H1 (cell line): Measurements from ENCODE around the gene SELPLG. TPM values are rescaled to one million over a fixed set of nuclear protein-coding genes. Genes with fewer than 3 reads are reported as not detected.

Experiments used
- CTCF ChIA-PET: fragments of 300-600 bp; sonication (Branson Sonifier 250); formaldehyde crosslinking; loops from one replicate; lab custom pipeline; 2021; ENCODE audit not compliant: partially characterized antibody; lab: Charles Lee
- POLR2A ChIA-PET: fragments of 300-600 bp; sonication (Branson Sonifier 250); formaldehyde crosslinking; loops from one replicate; lab custom pipeline; 2021; ENCODE audit warnings: inconsistent platforms; ENCODE audit not compliant: partially characterized antibody; lab: Charles Lee
- DNase-seq, 2 experiments: peaks; one replicate each; pipeline versions ENCODE4 v3.0.0 to v3.0.0-alpha.2; 2010 to 2022; ENCODE audit warnings: low spot score in 2 of 2, low read depth in 1 of 2, mixed read lengths in 1 of 2
- FAIRE-seq: peaks from 2 replicates; lab custom pipeline; 2011; peaks lifted over from hg19 to GRCh38; lab: Jason Lieb, UNC
- H2AFZ ChIP-seq: 2 replicates; pipeline ENCODE4 v1.8.1; 2012; ENCODE audit warnings: low read length, inconsistent platforms
- H2AK5ac ChIP-seq: 2 replicates; pipeline ENCODE4 v1.6.1; 2013; ENCODE audit warnings: low read depth, low read length
- H2BK120ac ChIP-seq: replicated peaks from 2 replicates; pipeline ENCODE3; 2013; ENCODE audit warnings: low read depth, low read length, inconsistent platforms
- H2BK12ac ChIP-seq: 2 replicates; pipeline ENCODE4 v1.6.1; 2013; ENCODE audit warnings: low read depth, low read length
- H2BK15ac ChIP-seq: 2 replicates; pipeline ENCODE4 v1.6.1; 2013; ENCODE audit warnings: low read length
- H2BK20ac ChIP-seq: 2 replicates; pipeline ENCODE4 v1.6.1; 2013; ENCODE audit warnings: low read length
- H2BK5ac ChIP-seq: 2 replicates; pipeline ENCODE4 v1.6.1; 2013; ENCODE audit warnings: low read depth, low read length
- H3K14ac ChIP-seq: 2 replicates; pipeline ENCODE4 v1.6.1; 2013; ENCODE audit warnings: inconsistent platforms; ENCODE audit not compliant: insufficient read length
- H3K18ac ChIP-seq: 2 replicates; pipeline ENCODE4 v1.6.1; 2013; ENCODE audit warnings: low read length; ENCODE audit errors: extremely low read depth
- H3K23ac ChIP-seq: 2 replicates; pipeline ENCODE4 v1.6.1; 2013; ENCODE audit warnings: inconsistent platforms; ENCODE audit not compliant: insufficient read length
- H3K23me2 ChIP-seq: 2 replicates; pipeline ENCODE4 v1.6.1; 2013; ENCODE audit warnings: low read depth, low read length
- H3K27ac ChIP-seq: 2 replicates; pipeline ENCODE4 v1.6.1; 2011; ENCODE audit warnings: low read depth, low read length, inconsistent platforms
- H3K27me3 ChIP-seq, 4 experiments: replicated peaks in 1 of 4; 1 replicate in 1 of 4; 2 replicates in 3 of 4; pipeline versions ENCODE4 v1.6.1 to v1.8.1; 2011 to 2013; ENCODE audit warnings: low read length in 3 of 4, mild to moderate bottlenecking in 3 of 4, inconsistent platforms in 2 of 4, mixed read lengths in 2 of 4, moderate library complexity in 1 of 4; ENCODE audit not compliant: control insufficient read depth in 3 of 4, insufficient read depth in 3 of 4; ENCODE audit errors: extremely low read depth in 1 of 4
- H3K36me3 ChIP-seq, 4 experiments: 2 replicates each; pipeline versions ENCODE4 v1.6.1 to v1.8.1; 2011 to 2013; ENCODE audit warnings: mild to moderate bottlenecking in 4 of 4, low read length in 3 of 4, moderate library complexity in 2 of 4, control low read depth in 1 of 4, inconsistent platforms in 1 of 4; ENCODE audit not compliant: insufficient read depth in 4 of 4, control insufficient read depth in 2 of 4
- H3K4ac ChIP-seq: replicated peaks from 2 replicates; pipeline ENCODE3; 2013; ENCODE audit warnings: low read length, low read depth, mixed read lengths, inconsistent platforms; ENCODE audit not compliant: insufficient read length
- H3K4me1 ChIP-seq, 4 experiments: replicated peaks in 1 of 4; 1 replicate in 1 of 4; 2 replicates in 3 of 4; pipeline versions ENCODE4 v1.6.1 to v1.8.1; 2011 to 2013; ENCODE audit warnings: low read length in 3 of 4, inconsistent platforms in 2 of 4, mixed read lengths in 1 of 4; ENCODE audit not compliant: insufficient read depth in 4 of 4, control insufficient read depth in 3 of 4
- H3K4me2 ChIP-seq, 2 experiments: 2 replicates each; pipeline versions ENCODE4 v1.6.1 to v1.8.1; 2011 to 2013; ENCODE audit warnings: low read depth in 2 of 2, low read length in 2 of 2, control low read depth in 1 of 2, inconsistent platforms in 1 of 2, mild to moderate bottlenecking in 1 of 2; ENCODE audit not compliant: insufficient read depth in 1 of 2
- H3K4me3 ChIP-seq, 4 experiments: fragments of 200-600, 300-600 bp in 1 of 4; sonication (generic), shearing (Covaris generic), sonication (Bioruptor Twin) in 1 of 4; 2 replicates each; pipeline versions ENCODE4 v1.5.1 to v1.8.1; 2011 to 2016; ENCODE audit warnings: low read length in 4 of 4, low read depth in 3 of 4, control low read depth in 2 of 4, inconsistent platforms in 2 of 4, mild to moderate bottlenecking in 2 of 4, mixed read lengths in 1 of 4, moderate library complexity in 1 of 4; ENCODE audit not compliant: insufficient read depth in 2 of 4; ENCODE audit errors: extremely low read depth in 1 of 4
- H3K56ac ChIP-seq: replicated peaks from 2 replicates; pipeline ENCODE3; 2013; ENCODE audit warnings: low read depth, mild to moderate bottlenecking, mixed read lengths, low read length, inconsistent platforms; ENCODE audit not compliant: insufficient read length
- H3K79me1 ChIP-seq: 2 replicates; pipeline ENCODE4 v1.6.1; 2013; ENCODE audit warnings: low read depth, low read length, control low read depth
- H3K79me2 ChIP-seq, 2 experiments: 2 replicates each; pipeline versions ENCODE4 v1.6.1 to v1.8.1; 2012 to 2013; ENCODE audit warnings: low read length in 2 of 2, mild to moderate bottlenecking in 2 of 2, inconsistent platforms in 1 of 2; ENCODE audit not compliant: insufficient read depth in 2 of 2, control insufficient read depth in 1 of 2
- H3K9ac ChIP-seq, 4 experiments: replicated peaks in 1 of 4; 1 replicate in 1 of 4; 2 replicates in 3 of 4; pipeline versions ENCODE4 v1.6.1 to v1.8.1; 2011 to 2013; ENCODE audit warnings: low read depth in 3 of 4, low read length in 3 of 4, control low read depth in 2 of 4, mild to moderate bottlenecking in 2 of 4, moderate library complexity in 2 of 4, inconsistent platforms in 1 of 4; ENCODE audit errors: extremely low read depth in 1 of 4
- H3K9me3 ChIP-seq, 2 experiments: 2 replicates each; pipeline versions ENCODE4 v1.6.1 to v1.8.1; 2012 to 2013; ENCODE audit warnings: mild to moderate bottlenecking in 2 of 2, moderate library complexity in 2 of 2, control low read depth in 1 of 2, inconsistent platforms in 1 of 2, low read depth in 1 of 2, low read length in 1 of 2, mixed read lengths in 1 of 2; ENCODE audit not compliant: insufficient read depth in 2 of 2
- H4K20me1 ChIP-seq, 2 experiments: replicated peaks in 1 of 2; 2 replicates each; pipeline versions ENCODE3 to v1.8.1; 2011 to 2013; ENCODE audit warnings: inconsistent platforms in 2 of 2, low read length in 2 of 2, mild to moderate bottlenecking in 1 of 2; ENCODE audit not compliant: insufficient read depth in 2 of 2, control insufficient read depth in 1 of 2
- H4K5ac ChIP-seq: 2 replicates; pipeline ENCODE4 v1.6.1; 2013; ENCODE audit warnings: low read length, low read depth, mixed read lengths, inconsistent platforms; ENCODE audit not compliant: insufficient read length
- H4K8ac ChIP-seq: 2 replicates; pipeline ENCODE4 v1.8.0; 2013; ENCODE audit warnings: mild to moderate bottlenecking, moderate library complexity, low read length, inconsistent platforms; ENCODE audit not compliant: insufficient read depth; ENCODE audit errors: extremely low read depth
- H4K91ac ChIP-seq: replicated peaks from 2 replicates; pipeline ENCODE3; 2013; ENCODE audit warnings: low read length, mixed read lengths, inconsistent platforms; ENCODE audit not compliant: insufficient read length
- CBX5 ChIP-seq: fragments of 300-800, 300-1000 bp; sonication (generic); IDR thresholded peaks from 2 replicates; pipeline ENCODE4 v1.7.1; 2016; ENCODE audit warnings: antibody characterized with exemption, low read length, low read depth
- CHD2 ChIP-seq: IDR thresholded peaks from 2 replicates; pipeline ENCODE4 v1.6.1; 2012; ENCODE audit warnings: low read length, improper control_type of control experiment
- EZH2 ChIP-seq: fragments of 200-600 bp; sonication (generic); IDR thresholded peaks from 2 replicates; pipeline ENCODE4 v1.7.1; 2012; ENCODE audit warnings: low read depth, mild to moderate bottlenecking, moderate library complexity, low read length, inconsistent platforms; ENCODE audit not compliant: severe bottlenecking
- PHF8 ChIP-seq: fragments of 200-600 bp; sonication (generic); conservative IDR thresholded peaks from 2 replicates; pipeline ENCODE4 v1.7.1; 2012; ENCODE audit warnings: low read depth, mild to moderate bottlenecking, inconsistent platforms, low read length, moderate library complexity
- POLR2A ChIP-seq, 2 experiments: IDR thresholded peaks; 1 replicate in 1 of 2; 2 replicates in 1 of 2; pipeline ENCODE4 v1.6.1; 2011; ENCODE audit warnings: low read depth in 2 of 2, low read length in 2 of 2, mild to moderate bottlenecking in 2 of 2; ENCODE audit errors: control extremely low read depth in 1 of 2
- TBP ChIP-seq: IDR thresholded peaks from 2 replicates; pipeline ENCODE4 v1.6.1; 2011; ENCODE audit warnings: low read depth, low read length, improper control_type of control experiment
- WGBS, 2 experiments: shearing (Covaris generic) in 1 of 2; methylation state at CpG; one replicate each; pipeline versions ENCODE4 v1.1.6 to v1.1.7; 2013 to 2015; ENCODE audit warnings: low lambda C conversion rate in 2 of 2, mixed read lengths in 2 of 2, inconsistent platforms in 1 of 2, low coverage in 1 of 2, missing lambda C conversion rate in 1 of 2; ENCODE audit not compliant: insufficient replicate concordance in 2 of 2, insufficient coverage in 1 of 2, insufficient read length in 1 of 2; ENCODE audit errors: extremely low coverage in 1 of 2, missing lambda C conversion rate in 1 of 2; 5-methylcytosine and 5-hydroxymethylcytosine counted together
- polyA plus RNA-seq, 7 experiments: library from polyadenylated mRNA; depleted of rRNA in 3 of 7; stranded (reverse) in 5 of 7; unstranded in 2 of 7; fragments of >200 nt in 5 of 7; fragments of 200-250 nt in 2 of 7; gene quantifications; 1 replicate in 5 of 7; 2 replicates in 1 of 7; 4 replicates in 1 of 7; pipeline versions ENCODE4 v1.2.1 to v1.2.3, GENCODE V29; 2011 to 2013; ENCODE audit warnings: missing spikeins in 2 of 7, mixed read lengths in 2 of 7
- total RNA-seq: library from RNA; stranded (reverse); fragmentation: NEBNext Ultra II Directional; extraction: Animal tissue kit (Norgen Biotek cat#: 25700); gene quantifications from 2 replicates; pipeline ENCODE4 v1.2.1, GENCODE V29; 2021

The SELPLG gene
- total and polyA plus RNA-seq, 2 of the 8 experiments (the other 6 are each of a cell fraction or from before 2014, with no cell fraction given) = 0.18 TPM; not detected in 1

GRCh38 chr12:108637222-108637971 lies 3.7 kb upstream of the SELPLG start:
- DNase-seq = no peak
- CTCF ChIA-PET = interaction anchor here (0.5 to 10.0 kb wide), 12 partner anchors 9 to 1849 kb away, joined by 3 to 90 read pairs (median 4); partner anchors contain the start of gene ISCU

More at GRCh38 chr12:108637222-108637971, 3.7 kb upstream of the SELPLG start:
- Histone ChIP-seq H3K4me3 (peak overlapping the region in 1 of 4 experiments; percentile 33; a peak in 2 of 8 replicates), H2BK120ac (peak overlapping the region; percentile 45), H3K79me2 (no peaks in the 10 kb centered on the region), H2BK5ac (peak overlapping the region; percentile 84; the same call in 1 of the 2 replicates), H2BK15ac (0 out of 2 replicates have a peak overlapping the region, but pooled peaks have one; percentile 38), H3K4me2 (peak overlapping the region; percentile 31 to 57), H3K23ac (no peak overlapping the region), H2AFZ (no peak overlapping the region), H2AK5ac (peak overlapping the region; percentile 67), H3K79me1 (no peaks in the 10 kb centered on the region), H2BK20ac (peak overlapping the region; percentile 88), H3K9me3 (no peaks in the 10 kb centered on the region), H2BK12ac (peak overlapping the region; percentile 3), H4K8ac (no peak overlapping the region), H3K14ac (no peak overlapping the region), H3K56ac (peak overlapping the region; percentile 21), H4K91ac (peak overlapping the region; percentile 88), H3K27me3 (no peaks in the 10 kb centered on the region), H3K9ac (peak overlapping the region in 2 of 4 experiments; percentile 2 to 20; a peak in 2 of 7 replicates), H3K27ac (peak overlapping the region; percentile 65; the same call in 1 of the 2 replicates), H3K18ac (peak overlapping the region; percentile 89), H4K5ac (peak overlapping the region; percentile 19), H4K20me1 (no peaks in the 10 kb centered on the region), H3K36me3 (no peaks in the 10 kb centered on the region), H3K4me1 (peaks cover 18 to 45% (median 25%) of the 10 kb centered on the region in 4 experiments), H3K4ac (peak overlapping the region; percentile 61), H3K23me2 (no peaks in the 10 kb centered on the region)
- no peak for TF ChIP-seq PHF8
- TF ChIP-seq EZH2 = no peak
- TF ChIP-seq POLR2A (IDR thresholded peaks at IDR 0.05; ENCODE audit: control extremely low read depth in 1 of 2, low read depth in 2 of 2, low read length in 2 of 2) = peak in 1 of 2 experiments; percentile 23; a peak in 1 of 3 replicates
- TF ChIP-seq CBX5 = no peak
- no peak for TF ChIP-seq CHD2
- no peak for TF ChIP-seq TBP
- FAIRE-seq = no peak
- 85% methylated on average over 7 of the region's 7 CpGs; no CpG with 5 or more reads in 1 of the 2 experiments for WGBS, 2 experiments
- POLR2A ChIA-PET = interaction anchor here (0.6 to 2.5 kb wide), 15 partner anchors 10 to 118 kb away, joined by 3 to 10 read pairs (median 4); partner anchors contain the start of gene ISCU
